Breast epithelium (tissue), 3 donors: ENCODE results near the gene ZNF287.

Experiments used
- POLR2A ChIP-seq: fragments of 450-650 bp; IDR thresholded peaks from one replicate; pipeline ENCODE4 v1.6.1; 2016; ENCODE audit warnings: antibody characterized with exemption, mild to moderate bottlenecking, moderate library complexity
- POLR2AphosphoS5 ChIP-seq, 3 donors: sonication (generic); formaldehyde crosslinking; IDR thresholded peaks; one replicate each; pipeline ENCODE4 v1.6.1; 2017; ENCODE audit warnings: antibody characterized with exemption in 3 of 3
- TF ChIP-seq, protein P1 (sequence below), 3 donors: fragments of 450-650 bp; IDR thresholded peaks; one replicate each; pipeline ENCODE4 v1.5.1; 2016 to 2017; ENCODE audit warnings: antibody characterized with exemption in 3 of 3, mild to moderate bottlenecking in 3 of 3, moderate library complexity in 3 of 3

DNA sequence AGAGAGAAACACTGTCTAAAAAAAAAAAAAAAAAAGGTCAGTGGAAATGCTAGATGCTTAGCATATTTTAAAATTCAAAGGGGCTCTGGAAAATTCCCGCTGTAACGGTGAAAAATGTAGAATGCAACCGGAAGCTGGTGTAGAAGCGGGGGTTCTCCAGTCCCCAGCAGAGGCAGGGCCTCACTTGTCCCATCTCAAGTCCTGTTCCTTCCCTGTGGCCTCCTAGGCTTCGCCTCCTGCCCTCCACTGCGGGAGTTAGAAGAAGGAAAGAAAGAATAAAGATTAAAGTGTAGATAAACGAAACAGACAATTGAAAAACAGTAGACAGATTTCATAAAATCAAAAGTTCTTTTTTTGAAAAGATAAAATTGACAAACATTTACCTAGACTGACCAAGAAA, 14.8 kb upstream of the ZNF287 start:
- TF ChIP-seq, protein P1, sequence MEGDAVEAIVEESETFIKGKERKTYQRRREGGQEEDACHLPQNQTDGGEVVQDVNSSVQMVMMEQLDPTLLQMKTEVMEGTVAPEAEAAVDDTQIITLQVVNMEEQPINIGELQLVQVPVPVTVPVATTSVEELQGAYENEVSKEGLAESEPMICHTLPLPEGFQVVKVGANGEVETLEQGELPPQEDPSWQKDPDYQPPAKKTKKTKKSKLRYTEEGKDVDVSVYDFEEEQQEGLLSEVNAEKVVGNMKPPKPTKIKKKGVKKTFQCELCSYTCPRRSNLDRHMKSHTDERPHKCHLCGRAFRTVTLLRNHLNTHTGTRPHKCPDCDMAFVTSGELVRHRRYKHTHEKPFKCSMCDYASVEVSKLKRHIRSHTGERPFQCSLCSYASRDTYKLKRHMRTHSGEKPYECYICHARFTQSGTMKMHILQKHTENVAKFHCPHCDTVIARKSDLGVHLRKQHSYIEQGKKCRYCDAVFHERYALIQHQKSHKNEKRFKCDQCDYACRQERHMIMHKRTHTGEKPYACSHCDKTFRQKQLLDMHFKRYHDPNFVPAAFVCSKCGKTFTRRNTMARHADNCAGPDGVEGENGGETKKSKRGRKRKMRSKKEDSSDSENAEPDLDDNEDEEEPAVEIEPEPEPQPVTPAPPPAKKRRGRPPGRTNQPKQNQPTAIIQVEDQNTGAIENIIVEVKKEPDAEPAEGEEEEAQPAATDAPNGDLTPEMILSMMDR (IDR thresholded peaks at IDR 0.05) = no peak
- TF ChIP-seq POLR2AphosphoS5 (IDR thresholded peaks at IDR 0.05) = no peak
- no peak for TF ChIP-seq POLR2A
